Caco-2 (cell line): Measurements from ENCODE around the gene AIF1L. TPM values are rescaled to one million over a fixed set of nuclear protein-coding genes. Genes with fewer than 3 reads are reported as not detected.

ENCODE experiments used
- BruUV-seq: library from RNA; stranded (reverse); fragments of 400-500 nt; replicated peaks from 2 replicates; lab custom pipeline; 2021; lab: Mats Ljungman, UMichigan
- CTCF ChIA-PET: fragments of 300-600 bp; sonication (Branson Sonifier 250); formaldehyde crosslinking; loops from one replicate; lab custom pipeline; 2022; ENCODE audit warnings: antibody characterized with exemption; lab: Charles Lee
- POLR2A ChIA-PET: fragments of 300-600 bp; sonication (Branson Sonifier 250); formaldehyde crosslinking; loops from one replicate; lab custom pipeline; 2022; ENCODE audit warnings: antibody characterized with exemption; lab: Charles Lee
- DNase-seq, 2 experiments: peaks; one replicate each; pipeline versions ENCODE4 v3.0.0 to v3.0.0-alpha.2; 2020 to 2022
- H3K27me3 ChIP-seq: replicated peaks from 2 replicates; pipeline ENCODE4 v1.6.0; 2011; ENCODE audit warnings: low read length; ENCODE audit not compliant: control insufficient read depth, insufficient read depth
- H3K36me3 ChIP-seq: 2 replicates; pipeline ENCODE4 v1.5.1; 2011; ENCODE audit warnings: low read length; ENCODE audit not compliant: control insufficient read depth, insufficient read depth
- H3K4me1 ChIP-seq: fragments of 250-450 bp; sonication (Bioruptor Pico); 2 replicates; pipeline ENCODE4 v1.5.1; 2020; ENCODE audit warnings: mild to moderate bottlenecking
- H3K4me3 ChIP-seq: 2 replicates; pipeline ENCODE4 v1.5.1; 2011; ENCODE audit warnings: low read depth, mild to moderate bottlenecking, control low read depth, low read length
- H3K9me3 ChIP-seq: fragments of 250-450 bp; sonication (Bioruptor Pico); 2 replicates; pipeline ENCODE4 v1.5.1; 2020; ENCODE audit warnings: mild to moderate bottlenecking, moderate library complexity
- H3K27ac Mint-ChIP-seq: one replicate; pipeline ENCODE4 v1.8.0; 2022; ENCODE audit warnings: mixed read lengths; ENCODE audit not compliant: unreplicated experiment
- H3K27me3 Mint-ChIP-seq: one replicate; pipeline ENCODE4 v1.8.0; 2022; ENCODE audit warnings: mixed read lengths; ENCODE audit not compliant: insufficient read depth, unreplicated experiment
- H3K36me3 Mint-ChIP-seq: one replicate; pipeline ENCODE4 v1.8.0; 2022; ENCODE audit warnings: mild to moderate bottlenecking, mixed read lengths; ENCODE audit not compliant: insufficient read depth, unreplicated experiment
- H3K4me1 Mint-ChIP-seq: one replicate; pipeline ENCODE4 v1.8.0; 2022; ENCODE audit warnings: low read depth, mixed read lengths; ENCODE audit not compliant: unreplicated experiment
- H3K4me3 Mint-ChIP-seq: one replicate; pipeline ENCODE4 v1.8.0; 2022; ENCODE audit warnings: mild to moderate bottlenecking, moderate library complexity, mixed read lengths; ENCODE audit not compliant: unreplicated experiment
- H3K9me3 Mint-ChIP-seq: one replicate; pipeline ENCODE4 v1.8.0; 2022; ENCODE audit warnings: mixed read lengths; ENCODE audit not compliant: unreplicated experiment
- CTCF ChIP-seq, 2 experiments: fragments of 200-600 bp in 1 of 2; IDR thresholded peaks; 1 replicate in 1 of 2; 2 replicates in 1 of 2; pipeline versions ENCODE4 v1.5.1 to v1.8.0; 2011 to 2022; ENCODE audit warnings: antibody characterized with exemption in 1 of 2, control low read depth in 1 of 2, inconsistent platforms in 1 of 2, low read depth in 1 of 2, low read length in 1 of 2, mild to moderate bottlenecking in 1 of 2, moderate library complexity in 1 of 2; ENCODE audit not compliant: insufficient read depth in 1 of 2, severe bottlenecking in 1 of 2, unreplicated experiment in 1 of 2
- intact Hi-C: fragments of 100-400 bp; cut with micrococcal nuclease; formaldehyde crosslinking; loops from one replicate; pipeline ENCODE4 v1.10.0; 2022; ENCODE audit not compliant: unreplicated experiment
- total RNA-seq: library from RNA; stranded (reverse); gene quantifications from 2 replicates; pipeline ENCODE4 v1.2.3, GENCODE V29; 2022

The AIF1L gene
- total RNA-seq, 1 experiment from 2014 or later: 20.8 TPM

DNA sequence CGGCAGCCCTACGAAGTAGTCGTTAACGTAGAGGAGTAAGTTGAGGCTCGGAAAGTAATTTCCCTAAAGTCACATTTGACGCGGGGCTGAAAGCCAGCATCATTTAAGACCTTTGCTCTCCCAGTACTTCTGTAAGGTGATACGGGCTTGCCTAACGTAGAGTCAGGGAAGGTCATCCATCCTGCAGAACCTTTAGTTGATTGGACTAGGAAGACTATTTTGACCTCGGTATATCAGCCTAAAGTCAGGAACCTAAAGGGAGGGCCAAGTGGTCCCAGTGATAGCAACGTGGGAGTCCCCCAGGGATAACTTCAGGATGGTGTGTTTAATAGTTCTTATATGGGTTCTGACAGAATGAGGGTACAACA, 29.7 kb downstream of the AIF1L start:
- Histone ChIP-seq H3K27me3 (no peaks in the 10 kb centered on the region), H3K9me3 (no peaks in the 10 kb centered on the region), H3K4me3 (peak overlapping the region; percentile 88), H3K4me1 (no peaks in the 10 kb centered on the region), H3K36me3 (no peaks in the 10 kb centered on the region; the same call in none of the 2 replicates)
- ChIA-PET POLR2A (interaction anchor here (2.1 kb wide), 1 partner anchor 29 kb away, joined by 8 read pairs; the partner anchor contains the start of gene AIF1L), CTCF (no interaction called here)
- peak overlapping the region; percentile 100 for H3K27ac Mint-ChIP-seq
- no TSS peak for BruUV-seq
- no peak for DNase-seq
- no peak for TF ChIP-seq CTCF (IDR thresholded peaks at IDR 0.05; ENCODE audit: insufficient read depth in 1 of 2, low read depth in 1 of 2, low read length in 1 of 2, severe bottlenecking in 1 of 2, unreplicated experiment in 1 of 2)
- peak overlapping the region; percentile 99 for H3K4me3 Mint-ChIP-seq
- intact Hi-C loops: loop anchor here (5.0 kb wide), 1 partner anchor 69 kb away; no protein-coding TSS in a partner anchor
- H3K4me1 Mint-ChIP-seq: peaks cover 5% of the 10 kb centered on the region
- H3K27me3 Mint-ChIP-seq: no peaks in the 10 kb centered on the region
- no peaks in the 10 kb centered on the region for H3K9me3 Mint-ChIP-seq
- peaks cover 65% of the 10 kb centered on the region for H3K36me3 Mint-ChIP-seq

GRCh38 chr9:131129183-131129582, 32.9 kb downstream of the AIF1L start:
- intact Hi-C loops: loop anchor here (5.0 kb wide), 1 partner anchor 72 kb away; no protein-coding TSS in a partner anchor
- no TSS peak for BruUV-seq
- H3K36me3 ChIP-seq: no peaks in the 10 kb centered on the region; the same call in none of the 2 replicates

DNA sequence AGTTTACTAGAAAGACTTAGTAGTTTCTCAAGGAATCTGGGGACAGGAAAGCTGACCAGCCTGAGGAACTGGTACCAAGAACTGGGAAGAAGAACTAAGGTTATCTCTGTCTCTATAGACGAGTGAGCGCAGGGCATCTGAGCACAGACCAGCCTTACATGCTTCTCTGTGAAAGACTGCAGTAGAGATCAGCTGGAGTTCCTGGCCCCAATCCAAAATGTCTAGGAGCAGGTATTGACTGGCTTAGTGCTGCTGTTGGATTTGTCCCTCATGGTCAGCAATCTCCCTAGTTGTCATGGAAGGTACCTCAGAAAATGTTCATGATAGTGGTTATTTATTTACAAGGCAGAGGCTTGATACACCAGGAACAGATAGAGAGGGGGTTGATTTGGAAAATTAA, 42.3 kb downstream of the AIF1L start:
- DNase-seq: no peak
- H3K36me3 ChIP-seq: peaks cover 1% of the 10 kb centered on the region; the same call in 1 of the 2 replicates
- no peaks in the 10 kb centered on the region for H3K9me3 ChIP-seq
- TF ChIP-seq CTCF (IDR thresholded peaks at IDR 0.05; ENCODE audit: insufficient read depth in 1 of 2, low read depth in 1 of 2, low read length in 1 of 2, severe bottlenecking in 1 of 2, unreplicated experiment in 1 of 2): no peak
- Mint-ChIP-seq H3K36me3 (peaks cover 87% of the 10 kb centered on the region), H3K4me1 (no peaks in the 10 kb centered on the region), H3K9me3 (no peaks in the 10 kb centered on the region), H3K4me3 (no peak overlapping the region), H3K27me3 (no peaks in the 10 kb centered on the region), H3K27ac (no peak overlapping the region)
- no peaks in the 10 kb centered on the region for H3K4me1 ChIP-seq
- intact Hi-C loops: no loop called here
- POLR2A ChIA-PET: interaction anchor here (0.5 to 1.1 kb wide), 2 partner anchors 9 to 13 kb away, joined by 4 read pairs; partner anchors contain the start of gene NUP214
- no peaks in the 10 kb centered on the region for H3K27me3 ChIP-seq
- CTCF ChIA-PET: no interaction called here
- no TSS peak for BruUV-seq
- no peak overlapping the region for H3K4me3 ChIP-seq

More at GRCh38 chr9:131129183-131129582, 32.9 kb downstream of the AIF1L start:
- Histone ChIP-seq H3K9me3 (no peaks in the 10 kb centered on the region), H3K27me3 (no peaks in the 10 kb centered on the region), H3K4me3 (no peak overlapping the region), H3K4me1 (no peaks in the 10 kb centered on the region)
- Mint-ChIP-seq H3K4me3 (no peak overlapping the region), H3K27me3 (no peaks in the 10 kb centered on the region), H3K36me3 (peaks cover 92% of the 10 kb centered on the region), H3K9me3 (no peaks in the 10 kb centered on the region), H3K4me1 (peaks cover 5% of the 10 kb centered on the region), H3K27ac (no peak overlapping the region)
- POLR2A ChIA-PET: interaction anchor here (0.7 kb wide), 1 partner anchor 10 kb away, joined by 4 read pairs; no protein-coding TSS in a partner anchor
- no peak for DNase-seq
- CTCF ChIA-PET: no interaction called here
- no peak for TF ChIP-seq CTCF (IDR thresholded peaks at IDR 0.05; ENCODE audit: insufficient read depth in 1 of 2, low read depth in 1 of 2, low read length in 1 of 2, severe bottlenecking in 1 of 2, unreplicated experiment in 1 of 2)
